Neural cell (in vitro differentiated cells): ENCODE measurements around the gene SLC25A18. TPM values are rescaled to one million over a fixed set of nuclear protein-coding genes. Genes with fewer than 3 reads are reported as not detected.

Source experiments
- H2AFZ ChIP-seq: fragments of 200-600, 300-800 bp; sonication (generic), shearing (Covaris generic); 2 replicates; pipeline ENCODE4 v1.6.0; 2014; ENCODE audit warnings: low read depth, mild to moderate bottlenecking, antibody characterized with exemption, low read length, moderate library complexity
- H3F3A ChIP-seq: fragments of 200-600 bp; shearing (Covaris generic); 2 replicates; pipeline ENCODE4 v1.6.1; 2016; ENCODE audit warnings: mild to moderate bottlenecking, moderate library complexity, mixed read lengths, antibody characterized with exemption, low read length; ENCODE audit not compliant: insufficient read depth, poor library complexity, severe bottlenecking
- H3K27ac ChIP-seq: fragments of 200-600, 300-800 bp; sonication (generic), shearing (Covaris generic); 2 replicates; pipeline ENCODE4 v1.5.1; 2014; ENCODE audit warnings: mild to moderate bottlenecking, low read length, moderate library complexity
- H3K27me3 ChIP-seq: fragments of 300-800, 200-600 bp; sonication (generic), shearing (Covaris generic); 2 replicates; pipeline ENCODE4 v1.6.0; 2014; ENCODE audit warnings: mild to moderate bottlenecking, low read depth, low read length, moderate library complexity; ENCODE audit not compliant: insufficient read depth
- H3K36me3 ChIP-seq: fragments of 300-800, 200-600 bp; sonication (generic), shearing (Covaris generic); 2 replicates; pipeline ENCODE4 v1.5.1; 2014; ENCODE audit warnings: mild to moderate bottlenecking, antibody characterized with exemption, low read length, moderate library complexity; ENCODE audit not compliant: insufficient read depth
- H3K4me2 ChIP-seq: fragments of 300-800, 200-600 bp; sonication (generic), shearing (Covaris generic); 2 replicates; pipeline ENCODE4 v1.6.0; 2014; ENCODE audit warnings: mild to moderate bottlenecking, low read length
- H3K4me3 ChIP-seq: fragments of 300-800, 200-600 bp; sonication (generic), shearing (Covaris generic); 2 replicates; pipeline ENCODE4 v1.5.1; 2014; ENCODE audit warnings: mild to moderate bottlenecking, low read length, moderate library complexity
- H3K79me2 ChIP-seq: fragments of 200-600 bp; shearing (Covaris generic); replicated peaks from 2 replicates; pipeline ENCODE4 v1.6.0; 2014; ENCODE audit warnings: mild to moderate bottlenecking, low read length, moderate library complexity; ENCODE audit not compliant: insufficient read depth
- H3K9ac ChIP-seq: fragments of 300-800, 200-600 bp; sonication (generic), shearing (Covaris generic); 2 replicates; pipeline ENCODE4 v1.6.1; 2016; ENCODE audit warnings: mild to moderate bottlenecking, low read length, mixed read lengths
- H3K9me2 ChIP-seq: fragments of 200-600 bp; shearing (Covaris generic); 2 replicates; pipeline ENCODE4 v1.6.1; 2016; ENCODE audit warnings: mild to moderate bottlenecking, low read length, mixed read lengths; ENCODE audit not compliant: insufficient read depth
- H3K9me3 ChIP-seq: fragments of 200-600, 300-800 bp; sonication (generic), shearing (Covaris generic); 2 replicates; pipeline ENCODE4 v1.6.1; 2016; ENCODE audit warnings: mild to moderate bottlenecking, mixed run types, low read length, moderate library complexity, mixed read lengths
- H4K20me1 ChIP-seq: fragments of 200-600 bp; shearing (Covaris generic); 2 replicates; pipeline ENCODE4 v1.6.1; 2016; ENCODE audit warnings: mild to moderate bottlenecking, mixed run types; ENCODE audit not compliant: insufficient read depth
- EP300 ChIP-seq: fragments of 450-650 bp; conservative IDR thresholded peaks from 2 replicates; pipeline ENCODE4 v1.6.1; 2014; ENCODE audit warnings: antibody characterized with exemption, mild to moderate bottlenecking, moderate library complexity; ENCODE audit not compliant: poor library complexity, severe bottlenecking
- EZH2 ChIP-seq: fragments of 200-600, 300-800 bp; shearing (Covaris generic), sonication (generic); IDR thresholded peaks from 2 replicates; pipeline ENCODE4 v1.6.1; 2014; ENCODE audit warnings: antibody characterized with exemption, low read length, borderline replicate concordance, mild to moderate bottlenecking; ENCODE audit not compliant: insufficient read depth, poor library complexity, severe bottlenecking
- MXI1 ChIP-seq: fragments of 450-650 bp; conservative IDR thresholded peaks from 2 replicates; pipeline ENCODE4 v1.6.1; 2014; ENCODE audit warnings: antibody characterized with exemption, mild to moderate bottlenecking; ENCODE audit not compliant: poor library complexity, severe bottlenecking
- POLR2AphosphoS5 ChIP-seq: IDR thresholded peaks from 2 replicates; pipeline ENCODE4 v1.6.1; 2012
- RAD21 ChIP-seq: fragments of 450-650 bp; conservative IDR thresholded peaks from 2 replicates; pipeline ENCODE4 v1.6.1; 2014; ENCODE audit warnings: antibody characterized with exemption, mild to moderate bottlenecking, moderate library complexity
- SMC3 ChIP-seq: fragments of 450-650 bp; conservative IDR thresholded peaks from 2 replicates; pipeline ENCODE4 v1.6.1; 2014; ENCODE audit warnings: antibody characterized with exemption, mild to moderate bottlenecking, moderate library complexity; ENCODE audit not compliant: poor library complexity
- TAF1 ChIP-seq: IDR thresholded peaks from 2 replicates; pipeline ENCODE4 v1.6.1; 2012; ENCODE audit warnings: low read depth
- polyA plus RNA-seq: library from polyadenylated mRNA; depleted of rRNA; stranded (reverse); fragments of >200 nt; gene quantifications from 2 replicates; pipeline ENCODE4 v1.2.3, GENCODE V29; 2014
- TF ChIP-seq, protein P1 (sequence below): IDR thresholded peaks from 2 replicates; pipeline ENCODE4 v1.6.1; 2012; ENCODE audit warnings: borderline replicate concordance
- TF ChIP-seq, protein P2 (sequence below): fragments of 450-650 bp; IDR thresholded peaks from 2 replicates; pipeline ENCODE4 v1.5.1; 2014; ENCODE audit warnings: antibody characterized with exemption, mild to moderate bottlenecking, moderate library complexity; ENCODE audit not compliant: poor library complexity, severe bottlenecking

Gene SLC25A18
- polyA plus RNA-seq, 1 donor from 2014 or later = 0.28 TPM

GRCh38 chr22:17581631-17582030 lies 18.3 kb downstream of the SLC25A18 start:
- Histone ChIP-seq H3F3A (no peaks in the 10 kb centered on the region), H3K9me2 (no peaks in the 10 kb centered on the region), H3K4me2 (no peak overlapping the region), H3K4me3 (no peak overlapping the region), H3K9me3 (no peaks in the 10 kb centered on the region), H3K79me2 (no peaks in the 10 kb centered on the region), H3K36me3 (no peaks in the 10 kb centered on the region), H2AFZ (no peak overlapping the region), H3K9ac (no peak overlapping the region), H3K27me3 (no peaks in the 10 kb centered on the region), H3K27ac (no peak overlapping the region), H4K20me1 (no peaks in the 10 kb centered on the region)
- TF ChIP-seq RAD21 = no peak

DNA sequence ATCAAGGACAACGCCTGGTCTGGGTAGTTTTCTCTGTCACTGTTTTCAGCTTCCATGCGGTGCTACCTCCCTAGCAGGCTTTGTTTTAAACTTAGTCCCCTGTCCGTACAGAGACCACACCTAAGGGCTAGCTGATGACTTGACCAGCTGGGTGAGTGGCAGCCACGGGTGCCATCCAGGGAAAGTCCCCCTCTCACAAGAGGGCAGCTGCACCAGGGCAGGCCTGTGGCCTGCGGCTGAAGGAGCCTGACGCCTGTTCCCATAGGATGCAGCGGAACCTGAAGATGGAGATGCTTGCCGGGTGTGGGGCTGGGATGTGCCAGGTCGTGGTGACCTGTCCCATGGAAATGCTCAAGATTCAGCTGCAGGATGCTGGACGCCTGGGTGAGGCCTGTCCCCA lies 19.9 kb downstream of the SLC25A18 start:
- Histone ChIP-seq H3K27ac (no peak overlapping the region), H3K9me2 (no peaks in the 10 kb centered on the region), H4K20me1 (no peaks in the 10 kb centered on the region), H2AFZ (no peak overlapping the region), H3F3A (no peaks in the 10 kb centered on the region), H3K27me3 (no peaks in the 10 kb centered on the region), H3K79me2 (no peaks in the 10 kb centered on the region), H3K9ac (no peak overlapping the region), H3K4me3 (no peak overlapping the region), H3K36me3 (no peaks in the 10 kb centered on the region), H3K9me3 (no peaks in the 10 kb centered on the region), H3K4me2 (no peak overlapping the region)
- TF ChIP-seq, protein P1, sequence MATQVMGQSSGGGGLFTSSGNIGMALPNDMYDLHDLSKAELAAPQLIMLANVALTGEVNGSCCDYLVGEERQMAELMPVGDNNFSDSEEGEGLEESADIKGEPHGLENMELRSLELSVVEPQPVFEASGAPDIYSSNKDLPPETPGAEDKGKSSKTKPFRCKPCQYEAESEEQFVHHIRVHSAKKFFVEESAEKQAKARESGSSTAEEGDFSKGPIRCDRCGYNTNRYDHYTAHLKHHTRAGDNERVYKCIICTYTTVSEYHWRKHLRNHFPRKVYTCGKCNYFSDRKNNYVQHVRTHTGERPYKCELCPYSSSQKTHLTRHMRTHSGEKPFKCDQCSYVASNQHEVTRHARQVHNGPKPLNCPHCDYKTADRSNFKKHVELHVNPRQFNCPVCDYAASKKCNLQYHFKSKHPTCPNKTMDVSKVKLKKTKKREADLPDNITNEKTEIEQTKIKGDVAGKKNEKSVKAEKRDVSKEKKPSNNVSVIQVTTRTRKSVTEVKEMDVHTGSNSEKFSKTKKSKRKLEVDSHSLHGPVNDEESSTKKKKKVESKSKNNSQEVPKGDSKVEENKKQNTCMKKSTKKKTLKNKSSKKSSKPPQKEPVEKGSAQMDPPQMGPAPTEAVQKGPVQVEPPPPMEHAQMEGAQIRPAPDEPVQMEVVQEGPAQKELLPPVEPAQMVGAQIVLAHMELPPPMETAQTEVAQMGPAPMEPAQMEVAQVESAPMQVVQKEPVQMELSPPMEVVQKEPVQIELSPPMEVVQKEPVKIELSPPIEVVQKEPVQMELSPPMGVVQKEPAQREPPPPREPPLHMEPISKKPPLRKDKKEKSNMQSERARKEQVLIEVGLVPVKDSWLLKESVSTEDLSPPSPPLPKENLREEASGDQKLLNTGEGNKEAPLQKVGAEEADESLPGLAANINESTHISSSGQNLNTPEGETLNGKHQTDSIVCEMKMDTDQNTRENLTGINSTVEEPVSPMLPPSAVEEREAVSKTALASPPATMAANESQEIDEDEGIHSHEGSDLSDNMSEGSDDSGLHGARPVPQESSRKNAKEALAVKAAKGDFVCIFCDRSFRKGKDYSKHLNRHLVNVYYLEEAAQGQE = no peak
- no peak for TF ChIP-seq TAF1
- no peak for TF ChIP-seq POLR2AphosphoS5
- TF ChIP-seq SMC3 = no peak
- TF ChIP-seq EP300 = no peak
- TF ChIP-seq, protein P2, sequence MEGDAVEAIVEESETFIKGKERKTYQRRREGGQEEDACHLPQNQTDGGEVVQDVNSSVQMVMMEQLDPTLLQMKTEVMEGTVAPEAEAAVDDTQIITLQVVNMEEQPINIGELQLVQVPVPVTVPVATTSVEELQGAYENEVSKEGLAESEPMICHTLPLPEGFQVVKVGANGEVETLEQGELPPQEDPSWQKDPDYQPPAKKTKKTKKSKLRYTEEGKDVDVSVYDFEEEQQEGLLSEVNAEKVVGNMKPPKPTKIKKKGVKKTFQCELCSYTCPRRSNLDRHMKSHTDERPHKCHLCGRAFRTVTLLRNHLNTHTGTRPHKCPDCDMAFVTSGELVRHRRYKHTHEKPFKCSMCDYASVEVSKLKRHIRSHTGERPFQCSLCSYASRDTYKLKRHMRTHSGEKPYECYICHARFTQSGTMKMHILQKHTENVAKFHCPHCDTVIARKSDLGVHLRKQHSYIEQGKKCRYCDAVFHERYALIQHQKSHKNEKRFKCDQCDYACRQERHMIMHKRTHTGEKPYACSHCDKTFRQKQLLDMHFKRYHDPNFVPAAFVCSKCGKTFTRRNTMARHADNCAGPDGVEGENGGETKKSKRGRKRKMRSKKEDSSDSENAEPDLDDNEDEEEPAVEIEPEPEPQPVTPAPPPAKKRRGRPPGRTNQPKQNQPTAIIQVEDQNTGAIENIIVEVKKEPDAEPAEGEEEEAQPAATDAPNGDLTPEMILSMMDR = no peak
- no peak for TF ChIP-seq EZH2
- TF ChIP-seq RAD21 = no peak
- TF ChIP-seq MXI1 = no peak
